Body of pancreas (tissue), 4 donors: Measurements from ENCODE around the gene DPEP2.

Experiments
- CTCF ChIP-seq, 7 experiments: fragments of 450-650 bp in 4 of 7; fragments of 200-600 bp in 3 of 7; sonication (generic) in 3 of 7; IDR thresholded peaks; one replicate each; pipeline ENCODE4 v1.5.1; 2016 to 2019; ENCODE audit warnings: antibody characterized with exemption in 7 of 7
- POLR2A ChIP-seq, 3 donors: fragments of 450-650 bp; IDR thresholded peaks; one replicate each; pipeline ENCODE4 v1.6.1; 2016; ENCODE audit warnings: antibody characterized with exemption in 3 of 3, mild to moderate bottlenecking in 2 of 3

GRCh38 chr16:68028996-68029395, 29.7 kb upstream of the DPEP2 start:
- no peak for TF ChIP-seq CTCF (IDR thresholded peaks at IDR 0.05)
- no peak for TF ChIP-seq POLR2A (IDR thresholded peaks at IDR 0.05)
